Posterior vena cava (tissue), 2 donors: ENCODE measurements around the gene SMC3. TPM values are rescaled to one million over a fixed set of nuclear protein-coding genes. Genes with fewer than 3 reads are reported as not detected.

Experiments used
- DNase-seq: peaks from one replicate; pipeline ENCODE4 v3.0.0-alpha.2; 2020; ENCODE audit warnings: low spot score
- intact Hi-C, 2 donors: fragments of 100-400 bp; cut with DNase I; formaldehyde crosslinking; loops; one replicate each; pipeline versions ENCODE4 v1.14.1 to v1.14.2; 2022 to 2023
- total RNA-seq, 2 donors: library from RNA; stranded (reverse); fragmentation: NEBNext Ultra II Directional; extraction: Animal tissue kit (Norgen Biotek cat#: 25700); gene quantifications; one replicate each; pipeline ENCODE4 v1.2.1, GENCODE V29; 2021
- donor health status: DM: yes; HTN: yes; CAD: no.
- donor health status: DM: yes; HTN: yes; CAD: no.

Gene SMC3
- total RNA-seq, 2 donors from 2014 or later = 28.1 to 35.1 TPM

- DNase-seq = no peak
These were observed 83.8 kb downstream of the SMC3 start for GRCh38 chr10:110651044-110651958.

GRCh38 chr10:110652475-110653118 lies 85.1 kb downstream of the SMC3 start:
- DNase-seq = no peak

More at GRCh38 chr10:110651044-110651958, 83.8 kb downstream of the SMC3 start:
- intact Hi-C loops = no loop called here

More at GRCh38 chr10:110652475-110653118, 85.1 kb downstream of the SMC3 start:
- intact Hi-C loops = no loop called here

Other genes starting within 250 kb of the SMC3 start
- 10 to 100 TPM in 1 of 2 donors, 1 to 10 TPM in 1; 8.5 to 23.2 TPM for gene DUSP5, start 69.8 kb upstream of the SMC3 start, total RNA-seq
- gene RBM20, start 76.6 kb downstream of the SMC3 start, total RNA-seq = 1 to 10 TPM; 2.0 to 3.0 TPM